Measurements from ENCODE around the gene GBGT1.
"Not testable (repeated sequence)": the region's sequence is repeated elsewhere in the genome, so short reads cannot be mapped to it uniquely, and the experiment has no call there.

The GBGT1 gene

DNA sequence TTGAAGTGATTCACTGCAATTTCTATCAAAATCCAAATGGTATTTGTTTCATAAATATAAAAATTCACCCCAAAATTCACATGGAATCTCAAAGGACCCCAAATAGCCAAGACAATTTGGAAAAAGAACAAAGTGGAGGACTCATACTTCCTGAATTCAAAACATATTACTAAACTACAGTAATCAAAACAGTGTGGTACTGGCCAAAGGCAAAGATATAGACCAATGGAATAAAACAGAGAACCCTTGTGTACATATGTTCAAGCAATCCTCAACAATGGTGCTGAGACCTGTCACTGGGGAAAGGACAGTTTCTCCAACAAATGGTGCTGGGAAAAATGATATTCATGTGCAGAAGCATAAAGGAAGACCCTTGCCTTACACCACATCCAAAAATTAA lies 31.3 kb upstream of the GBGT1 start:
- DNase-seq (ENCODE audit: low spot score), result no peak

DNA sequence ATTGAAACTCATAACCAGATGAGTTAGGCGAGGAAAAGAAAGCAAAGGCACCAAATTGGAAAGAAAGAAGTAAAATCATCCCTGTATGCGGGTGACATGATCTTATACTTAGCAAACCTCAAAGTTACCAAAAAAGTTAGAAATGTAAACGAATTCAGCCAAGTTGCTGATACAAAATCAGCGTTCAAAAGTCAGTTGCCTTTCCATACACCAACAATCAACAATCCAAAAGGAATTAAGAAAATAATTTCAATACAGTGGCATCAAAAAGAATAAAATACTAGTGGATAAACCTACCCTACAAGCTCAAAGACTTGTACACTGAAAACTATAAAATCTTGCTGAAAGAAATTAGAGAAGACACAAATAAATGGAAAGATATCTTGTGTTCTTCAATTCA lies 30.9 kb upstream of the GBGT1 start:
- DNase-seq (ENCODE audit: low spot score), result no peak

DNA sequence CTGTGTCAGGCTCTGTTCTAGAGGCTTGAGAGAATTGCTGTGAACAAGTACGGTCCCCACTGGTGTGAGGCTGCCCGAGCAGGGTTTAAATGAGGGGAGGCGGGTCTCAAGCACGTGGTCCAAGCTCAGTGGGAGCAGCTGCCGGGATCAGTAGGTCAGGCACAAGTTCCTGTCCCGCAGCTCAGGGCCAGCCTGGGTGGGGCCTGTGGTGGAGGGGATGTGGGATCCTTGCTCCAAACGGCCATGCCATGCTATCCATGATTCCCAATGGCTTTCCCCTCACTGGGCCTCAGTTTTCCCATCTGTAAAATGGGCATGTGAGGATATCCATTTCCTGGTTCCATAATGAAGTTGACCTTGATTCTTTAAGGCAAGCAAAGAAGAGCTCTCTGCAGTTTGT lies 28.3 kb upstream of the GBGT1 start:
- DNase-seq (ENCODE audit: low spot score), result no peak

DNA sequence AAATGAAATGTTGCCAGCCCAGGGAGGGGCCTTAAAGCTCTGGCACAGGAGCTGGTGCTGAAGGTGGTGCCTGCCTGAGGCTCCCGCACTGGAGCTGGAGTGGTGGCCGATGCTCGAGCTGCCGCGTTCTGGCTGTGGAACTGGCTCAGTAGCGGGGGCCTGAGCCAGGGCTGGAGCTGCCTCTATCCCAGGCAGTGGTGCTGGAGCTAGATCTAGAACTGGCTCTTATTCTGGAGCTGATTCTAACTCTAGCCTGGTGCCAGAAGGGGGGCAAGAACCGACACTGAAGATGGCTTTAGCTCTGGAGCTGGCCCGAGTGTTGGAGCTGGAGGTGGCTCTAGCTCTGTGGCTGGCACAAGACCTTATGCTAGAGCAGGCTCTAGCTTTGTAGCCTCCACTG lies 26.1 kb upstream of the GBGT1 start:
- DNase-seq (ENCODE audit: low spot score), result no peak

DNA sequence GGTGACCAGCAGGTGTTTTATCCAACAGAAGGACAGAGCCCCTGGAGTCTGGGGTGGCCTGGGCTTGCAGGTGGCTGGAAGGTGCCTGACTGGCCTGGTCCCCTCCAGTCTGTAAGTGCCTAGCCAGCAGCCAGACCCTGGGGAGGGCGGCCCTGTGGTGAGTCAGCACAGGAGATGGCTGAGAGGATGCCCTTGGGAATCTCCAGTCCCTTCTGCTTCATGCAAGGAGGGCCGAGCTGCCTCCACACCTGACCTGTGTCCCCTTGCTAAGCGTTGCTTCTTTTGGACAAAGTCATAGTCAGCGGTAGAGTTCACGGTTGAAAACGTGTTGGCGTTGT lies 25.1 kb upstream of the GBGT1 start:
- DNase-seq (ENCODE audit: low spot score), result no peak

DNA sequence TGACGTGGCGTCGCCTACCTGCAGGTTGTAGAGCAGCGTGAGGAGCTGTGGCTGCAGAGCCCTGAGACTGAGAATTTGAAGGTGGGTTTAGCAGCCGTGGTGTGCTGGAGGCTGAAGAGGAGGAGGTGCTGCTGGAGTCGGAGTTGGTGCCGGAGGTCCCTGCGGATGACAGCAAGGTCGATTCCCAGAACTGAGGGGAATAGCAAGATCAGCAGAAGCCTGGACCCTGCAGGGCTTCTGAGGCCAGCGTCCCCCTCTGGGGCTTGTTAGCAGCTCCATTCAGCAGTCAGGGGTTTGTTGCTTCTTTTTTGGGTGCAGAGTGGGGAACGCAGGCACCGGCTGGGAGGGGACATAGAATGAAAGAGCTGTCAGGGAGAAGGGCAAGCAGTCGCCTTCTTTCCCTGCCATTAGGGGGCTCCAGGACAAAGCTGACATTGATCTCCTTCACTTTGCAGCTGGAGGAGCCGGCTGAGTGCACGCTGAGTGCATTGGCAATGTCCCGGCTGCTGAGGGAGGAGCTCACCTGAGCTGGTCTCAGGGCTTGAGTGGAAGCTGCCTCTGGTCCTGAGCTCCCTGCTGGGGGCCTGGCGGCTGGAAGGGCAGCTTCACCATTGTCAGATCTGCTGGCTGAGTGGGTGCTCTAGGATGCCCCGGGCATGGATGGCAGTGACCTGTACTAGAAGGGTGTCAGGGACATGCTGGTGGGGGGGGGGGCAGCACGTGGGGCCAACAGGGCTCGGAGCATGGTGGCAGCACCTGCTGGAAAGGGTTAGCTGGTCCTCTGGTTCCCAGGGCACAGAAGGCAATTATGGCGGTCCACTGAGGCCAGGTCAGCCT lies 24.5 kb upstream of the GBGT1 start:
- peak; percentile 45 for DNase-seq (ENCODE audit: low spot score)

DNA sequence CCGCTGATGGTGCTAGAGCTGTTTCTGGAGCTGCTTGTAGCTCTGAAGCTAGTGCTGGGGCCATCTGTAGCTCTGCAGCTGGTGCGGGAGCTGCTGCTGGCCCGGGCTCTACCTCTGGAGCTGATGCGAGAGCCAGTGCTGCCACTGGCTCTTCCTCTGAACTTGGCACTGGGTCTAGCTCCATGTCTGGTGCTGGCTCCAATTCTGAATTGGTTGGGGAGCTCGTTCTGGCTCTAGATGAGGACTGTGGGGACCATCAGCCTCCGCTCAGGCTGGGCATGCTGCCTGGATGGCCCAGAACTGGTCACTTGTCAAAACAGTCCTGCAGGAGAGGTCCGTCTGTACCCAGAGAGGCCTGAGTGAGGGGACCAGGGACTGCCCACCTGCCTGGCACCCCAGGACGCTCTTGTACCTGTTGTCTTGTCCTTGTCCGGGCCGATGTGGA lies 23.9 kb upstream of the GBGT1 start:
- no peak for DNase-seq (ENCODE audit: low spot score)

DNA sequence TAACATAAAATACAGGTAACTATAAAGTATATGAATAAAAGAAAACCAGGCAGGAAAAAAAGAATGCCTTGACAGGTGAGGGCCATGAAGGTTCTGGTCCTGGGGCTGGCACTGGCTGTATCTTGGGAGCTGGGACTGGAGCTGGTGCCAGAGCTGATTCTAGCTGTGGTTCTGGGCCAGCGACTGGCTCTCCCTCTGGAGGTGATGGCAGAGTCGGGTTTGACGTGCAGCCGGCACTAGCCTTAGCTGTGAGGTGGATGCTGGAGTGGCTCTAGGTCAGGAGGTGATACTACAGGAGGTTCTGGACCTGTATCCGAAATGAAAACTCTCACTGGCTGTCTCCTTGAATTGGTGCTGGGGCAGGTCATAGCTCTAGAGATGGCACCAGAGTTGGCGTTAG lies 23.0 kb upstream of the GBGT1 start:
- DNase-seq (ENCODE audit: low spot score), result no peak

DNA sequence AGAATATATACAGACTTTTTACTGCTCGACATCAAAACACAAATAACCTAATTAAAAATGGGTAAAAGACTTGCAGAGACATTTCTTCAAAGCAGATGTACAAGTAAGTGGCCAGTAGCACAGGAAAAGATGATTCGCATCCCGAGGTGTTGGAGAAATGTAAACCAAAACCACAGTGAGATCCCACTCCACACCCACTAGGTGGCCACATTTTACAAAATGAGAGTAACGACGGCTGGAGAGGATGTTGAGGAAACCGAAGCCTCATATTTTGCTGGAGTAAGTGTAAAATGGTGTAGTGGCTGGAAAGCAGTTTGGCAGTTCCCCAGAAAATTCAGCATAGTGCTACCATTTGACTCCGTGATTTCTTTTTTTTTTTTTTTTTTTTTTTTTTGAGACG lies 21.3 kb upstream of the GBGT1 start:
- DNase-seq (ENCODE audit: low spot score), result peak; percentile 87

DNA sequence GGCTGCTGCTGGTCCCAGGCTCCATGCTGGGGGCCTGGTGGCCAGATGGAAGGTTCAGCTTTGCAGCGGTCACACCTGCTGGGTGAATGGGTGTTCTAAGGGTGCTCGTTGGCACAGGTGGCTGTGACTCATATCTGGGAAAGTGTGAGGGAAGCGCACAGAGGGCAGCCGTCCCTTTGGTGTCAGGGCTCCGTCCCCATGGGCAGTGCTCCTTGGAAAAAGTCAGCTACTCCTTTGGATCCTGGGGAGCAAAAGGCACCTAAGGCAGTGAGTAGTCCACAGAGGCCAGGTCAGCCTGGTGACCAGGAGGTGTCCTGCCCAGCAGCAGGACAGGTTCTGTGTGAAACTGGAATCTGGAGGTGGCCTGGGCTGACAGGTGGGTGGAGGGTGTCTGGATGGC lies 18.4 kb upstream of the GBGT1 start:
- DNase-seq (ENCODE audit: low spot score), result no peak

DNA sequence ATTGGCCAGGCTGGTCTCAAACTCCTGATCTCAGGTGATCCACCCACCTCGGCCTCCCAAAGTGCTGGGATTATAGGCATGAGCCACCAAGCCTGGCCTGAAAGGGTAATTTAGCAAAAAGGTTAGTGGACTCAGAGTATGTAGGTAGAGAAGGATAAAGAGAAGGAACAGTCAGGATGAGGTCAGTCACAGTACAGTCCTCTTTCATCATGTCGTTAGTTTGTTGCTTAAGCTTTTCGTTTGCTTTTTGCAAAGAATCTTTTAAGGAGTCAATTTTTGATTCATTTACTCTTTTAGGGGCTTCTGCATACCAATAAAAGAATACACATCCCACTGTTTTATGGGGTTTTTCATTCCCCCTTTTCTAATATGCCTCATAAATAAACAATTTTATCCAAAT lies 17.8 kb upstream of the GBGT1 start:
- DNase-seq (ENCODE audit: low spot score), result no peak

DNA sequence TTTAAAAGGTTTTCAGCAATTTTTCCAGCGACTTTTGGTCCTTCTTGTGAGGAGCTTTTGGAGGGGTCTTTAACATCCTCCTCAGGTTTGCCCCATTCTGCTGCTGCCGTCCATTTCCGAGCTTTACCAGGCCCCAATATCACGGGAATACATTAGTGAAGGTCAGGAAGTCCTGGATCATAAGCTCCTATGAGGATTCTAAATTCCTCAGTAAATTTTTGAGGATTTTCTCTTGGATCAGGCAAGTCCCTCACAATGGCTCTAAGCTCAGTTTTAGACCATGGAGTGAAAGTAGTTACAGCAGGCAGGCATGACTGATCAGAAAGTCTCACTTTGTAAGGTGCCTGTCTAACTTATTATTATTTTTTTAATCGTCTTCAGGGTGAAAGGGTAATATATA lies 17.2 kb upstream of the GBGT1 start:
- no peak for DNase-seq (ENCODE audit: low spot score)

DNA sequence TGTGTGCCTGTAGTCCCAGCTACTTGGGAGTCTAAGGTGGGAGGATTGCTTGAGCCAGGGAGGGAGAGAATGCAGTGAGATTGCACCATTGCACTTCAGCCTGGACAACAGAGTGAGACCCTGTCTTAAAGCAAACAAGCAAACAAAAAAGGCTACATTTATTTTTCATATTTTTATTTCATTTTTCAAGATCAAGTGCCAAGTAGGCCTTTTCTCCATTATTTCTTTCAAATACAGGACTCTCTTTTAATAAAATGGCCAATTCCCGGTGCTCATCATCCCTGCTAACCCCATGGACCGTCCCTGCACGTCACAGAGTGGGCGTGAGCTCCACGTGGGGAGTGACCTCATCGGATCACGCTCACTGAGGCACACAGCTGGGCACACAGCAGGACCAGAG lies 9.3 kb upstream of the GBGT1 start:
- no peak for DNase-seq (ENCODE audit: low spot score)

DNA sequence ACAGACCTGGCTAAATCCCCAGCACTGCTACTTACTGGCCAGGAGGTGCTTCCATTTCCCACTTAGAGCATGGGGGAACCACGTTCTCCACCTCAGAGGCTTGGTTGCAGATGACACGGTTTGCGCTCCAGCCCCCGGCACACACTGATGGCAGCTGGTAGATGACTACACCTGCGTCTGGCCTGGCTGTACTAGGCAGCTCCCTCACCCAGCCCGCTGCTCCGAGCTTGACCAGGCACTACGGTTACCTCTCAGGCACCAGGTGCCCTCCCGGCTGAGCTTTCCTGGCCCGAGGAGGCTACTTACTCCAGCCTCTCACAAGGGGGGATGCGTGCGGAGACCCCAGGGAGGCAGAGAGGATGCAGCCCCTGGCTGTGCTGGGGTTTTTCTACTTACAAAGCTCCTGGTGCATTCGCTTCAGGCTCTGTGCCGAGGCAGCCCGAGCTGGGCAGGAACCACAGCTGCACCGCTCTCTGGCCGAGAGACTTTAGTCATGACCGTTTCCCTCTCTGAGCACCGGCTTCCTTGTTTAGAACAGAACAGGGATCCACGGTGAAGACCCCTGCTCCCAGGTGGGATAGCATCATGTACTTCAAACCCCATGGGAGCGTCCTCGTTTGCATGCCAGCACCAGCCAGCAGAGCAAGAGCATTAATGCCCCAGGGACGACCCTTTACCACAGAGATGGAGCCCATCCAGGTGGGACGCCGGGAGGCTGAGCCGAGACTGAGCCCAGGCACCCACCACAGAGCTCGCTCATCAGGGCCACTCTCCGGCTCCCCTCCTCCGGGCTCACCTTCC lies 7.6 kb upstream of the GBGT1 start:
- no peak for DNase-seq (ENCODE audit: low spot score)

DNA sequence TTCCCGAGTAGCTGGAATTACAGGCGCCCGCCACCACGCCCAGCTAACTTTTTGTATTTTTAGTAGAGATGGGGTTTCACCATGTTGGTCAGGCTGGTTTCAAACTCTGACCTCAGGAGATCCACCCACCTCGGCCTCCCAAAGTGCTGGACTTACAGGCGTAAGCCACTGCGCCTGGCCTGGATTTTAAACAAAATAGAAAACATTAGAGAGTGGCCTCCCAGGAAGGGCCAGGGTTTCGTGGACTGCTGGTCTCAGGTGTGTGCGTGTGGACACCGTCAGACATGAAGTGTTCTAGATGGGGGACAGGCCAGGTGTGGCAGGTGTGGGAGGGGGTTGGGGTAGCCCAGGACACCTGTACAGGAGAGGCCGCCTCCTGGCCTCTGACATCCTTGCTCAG lies 7.0 kb upstream of the GBGT1 start:
- no peak for DNase-seq (ENCODE audit: low spot score)

DNA sequence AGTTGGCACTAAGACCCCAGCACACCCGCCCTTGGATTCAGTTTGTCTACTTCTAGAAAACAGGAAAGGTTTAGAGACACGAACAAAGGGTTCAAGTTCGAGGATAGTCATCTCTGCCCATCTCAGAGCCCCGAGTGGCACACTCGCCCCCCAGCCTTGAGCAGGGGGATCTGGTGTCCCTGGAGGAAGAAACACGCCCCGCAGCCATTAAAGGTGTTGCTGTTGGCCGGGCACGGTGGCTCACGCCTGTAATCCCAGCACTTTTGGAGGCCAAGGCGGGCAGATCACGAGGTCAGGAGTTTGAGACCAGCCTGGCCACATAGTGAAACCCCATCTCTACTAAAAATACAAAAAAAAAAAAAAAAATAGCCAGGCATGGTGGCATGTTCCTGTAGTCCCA lies 6.0 kb upstream of the GBGT1 start:
- DNase-seq (ENCODE audit: low spot score), result not testable (repeated sequence)

DNA sequence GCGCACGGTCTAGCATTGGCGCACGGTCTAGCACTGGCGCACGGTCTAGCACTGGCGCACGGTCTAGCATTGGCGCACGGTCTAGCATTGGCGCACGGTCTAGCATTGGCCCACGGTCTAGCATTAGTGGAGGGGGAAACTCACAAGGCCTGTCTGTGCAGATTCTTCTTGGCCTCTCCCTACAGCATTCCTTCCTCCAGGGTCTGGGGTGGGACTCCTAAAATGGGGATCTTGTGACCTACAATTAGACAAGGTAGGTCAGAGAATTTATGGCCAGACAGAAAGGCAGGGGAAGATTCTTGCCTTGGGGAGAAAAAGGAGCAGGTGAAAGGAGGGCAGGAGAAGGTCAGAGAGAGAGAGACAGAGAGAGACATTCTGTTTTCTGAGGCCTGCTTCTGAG lies 5.4 kb upstream of the GBGT1 start:
- no peak for DNase-seq (ENCODE audit: low spot score)

DNA sequence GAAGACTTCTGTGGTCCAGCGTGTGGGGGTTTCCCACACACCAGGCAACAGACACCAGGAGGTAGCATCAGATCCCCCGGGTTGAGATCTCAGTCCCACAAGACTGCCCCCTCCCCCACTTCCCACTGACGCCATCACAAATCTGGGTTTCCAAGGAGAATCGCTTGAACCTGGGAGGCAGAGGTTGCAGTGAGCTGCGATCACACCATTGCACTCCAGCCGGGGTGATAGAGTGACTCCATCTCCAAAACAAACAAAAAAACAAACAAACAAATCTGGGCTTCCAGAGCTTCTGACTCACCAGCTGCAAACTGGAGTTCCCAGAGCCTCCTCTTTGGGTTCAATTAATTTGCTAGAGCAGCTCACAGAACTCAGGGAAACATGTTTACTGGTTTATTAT lies 4.7 kb upstream of the GBGT1 start:
- DNase-seq (ENCODE audit: low spot score), result no peak

DNA sequence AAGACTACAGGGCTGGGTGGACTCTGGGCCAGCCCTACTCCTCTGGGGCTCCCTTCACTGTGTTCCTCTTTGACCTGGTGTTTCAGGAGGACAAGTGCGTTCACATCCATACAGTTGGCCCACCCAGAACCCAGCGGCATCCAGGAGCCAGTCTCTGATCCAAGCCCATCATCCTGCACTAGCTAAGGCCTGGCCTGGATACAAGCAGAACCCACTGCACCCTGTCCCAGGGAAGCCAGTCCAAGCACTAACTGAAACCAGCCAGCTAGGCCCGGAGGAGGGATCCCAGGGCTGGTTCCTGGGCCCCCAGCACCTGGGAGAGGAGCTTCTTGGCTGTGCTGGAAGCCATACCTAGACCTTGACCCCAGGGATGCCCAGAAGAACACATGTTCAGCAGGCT lies 4.1 kb upstream of the GBGT1 start:
- no peak for DNase-seq (ENCODE audit: low spot score)

DNA sequence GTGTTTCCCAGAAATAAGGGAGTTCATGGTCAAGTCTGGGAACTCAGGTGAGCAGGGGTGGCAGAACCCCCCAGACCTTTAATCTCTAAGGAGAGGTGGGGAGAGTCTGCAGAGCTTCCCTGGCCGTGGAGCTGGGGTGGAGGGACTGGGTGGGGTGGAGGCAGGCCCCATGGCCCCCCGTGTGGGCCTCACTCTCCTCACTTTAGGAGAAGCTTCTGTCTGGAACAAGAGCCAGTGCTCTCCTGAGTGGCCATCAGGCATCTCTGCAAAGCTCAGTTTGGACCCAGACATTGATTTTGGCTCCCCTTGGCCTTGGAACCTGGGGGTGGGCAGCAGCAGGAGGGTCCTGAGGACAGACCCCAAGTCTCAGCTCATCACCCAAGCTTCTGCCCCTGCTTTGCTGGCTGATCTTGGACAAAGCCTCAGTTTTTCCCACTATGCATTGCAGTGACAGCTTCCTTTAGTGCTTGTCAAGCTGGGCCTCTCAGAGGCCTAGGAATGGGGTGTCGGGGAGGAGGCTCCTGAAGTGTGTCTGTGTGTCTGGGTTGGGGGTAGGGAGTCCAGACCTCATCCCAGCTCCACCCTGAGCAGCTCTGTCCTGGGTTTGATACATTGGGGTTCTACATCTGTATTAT lies 3.5 kb upstream of the GBGT1 start:
- no peak for DNase-seq (ENCODE audit: low spot score)

DNA sequence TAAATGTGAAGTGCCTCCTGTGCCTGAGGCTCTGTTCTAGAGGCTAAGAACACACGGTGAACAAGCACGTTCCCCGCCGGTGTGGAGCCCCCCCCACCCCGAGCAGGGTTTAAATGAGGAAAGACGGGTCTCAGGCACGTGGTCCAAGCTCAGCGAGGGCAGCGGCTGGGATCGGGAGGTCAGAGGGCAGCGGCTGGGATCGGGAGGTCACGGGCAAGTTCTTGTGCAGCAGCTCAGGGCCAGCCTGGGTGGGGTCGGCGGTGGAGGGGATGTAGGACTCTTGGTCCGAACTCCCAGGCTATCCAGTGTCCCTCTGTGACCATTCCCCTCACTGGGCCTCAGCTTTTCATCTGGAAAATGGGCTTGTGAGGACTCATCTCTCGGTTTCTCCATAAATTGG lies 2.7 kb upstream of the GBGT1 start:
- no peak for DNase-seq (ENCODE audit: low spot score)

DNA sequence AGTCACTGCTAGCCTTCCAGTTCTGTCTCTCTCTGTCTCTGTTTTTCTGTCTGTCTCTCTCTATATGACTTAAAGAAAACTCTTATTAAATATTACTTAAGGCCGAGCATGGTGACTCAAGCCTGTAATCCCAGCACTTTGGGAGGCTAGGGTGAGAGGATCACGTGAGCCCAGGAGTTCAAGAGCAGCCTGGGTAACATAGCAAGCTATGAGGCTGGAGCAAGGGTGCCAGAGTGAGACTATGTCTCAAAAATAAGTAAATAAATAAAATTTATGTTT lies 1.7 kb upstream of the GBGT1 start:
- DNase-seq (ENCODE audit: low spot score), result no peak

DNA sequence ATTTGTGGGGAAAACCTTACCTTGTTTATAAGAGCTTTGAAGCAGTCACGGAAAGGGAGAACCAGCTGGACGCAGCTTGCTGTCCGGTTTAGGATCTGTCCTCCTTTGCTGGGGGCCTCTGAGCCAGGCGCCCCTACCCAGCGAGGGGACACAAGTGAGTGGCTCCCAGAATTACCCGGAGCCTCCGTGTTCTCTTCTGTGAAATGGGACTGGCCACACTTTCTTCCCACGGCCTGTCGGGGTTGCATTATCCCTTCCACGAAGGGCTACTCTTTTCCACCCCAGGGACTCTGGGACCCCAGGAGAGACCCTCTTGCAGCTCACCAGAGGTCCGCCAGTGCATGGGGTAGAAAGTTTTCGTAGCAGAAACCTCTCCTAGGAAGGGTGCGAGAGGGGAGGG lies 477 bp upstream of the GBGT1 start:
- DNase-seq (ENCODE audit: low spot score), result no peak
